Epidermal melanocyte (primary cell): ENCODE data around the gene RPS6KA2.
"Not testable (repeated sequence)": the region's sequence is repeated elsewhere in the genome, so short reads cannot be mapped to it uniquely, and the experiment has no call there.

Experiments used
- DNase-seq: peaks from one replicate; pipeline ENCODE4 v3.0.0; 2011; ENCODE audit warnings: low spot score; ENCODE audit not compliant: insufficient read length

Gene RPS6KA2

DNA sequence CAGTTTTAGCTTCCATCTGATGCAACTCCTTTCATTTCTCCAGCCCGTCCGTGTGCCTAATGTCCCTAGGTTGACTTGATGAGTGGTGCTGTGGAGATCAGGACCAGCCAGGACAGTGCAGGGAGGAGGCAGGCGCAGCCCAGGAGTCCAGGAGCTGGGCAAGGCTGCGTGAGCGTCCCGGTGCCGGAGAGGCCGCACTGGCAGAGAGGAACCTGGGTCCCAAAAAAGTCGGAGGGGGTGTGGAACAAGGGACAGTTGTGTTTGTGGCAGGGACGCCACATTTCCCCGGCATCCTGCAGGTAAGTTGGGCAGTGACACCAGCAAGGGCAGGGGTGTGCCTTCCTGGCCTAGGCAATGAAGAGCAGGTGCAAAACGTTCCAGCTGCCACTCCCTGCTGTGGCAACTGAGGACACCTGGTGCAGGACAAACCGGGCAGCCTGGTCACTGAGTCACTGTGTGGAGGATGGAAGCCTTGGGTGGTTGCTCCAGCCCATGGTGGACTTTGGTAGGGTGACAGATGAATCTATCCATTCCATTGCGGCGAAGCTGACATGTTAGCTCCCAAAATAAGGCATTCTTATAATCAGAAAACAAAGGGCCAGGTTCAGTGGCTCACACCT lies 93.7 kb downstream of the RPS6KA2 start:
- no peak for DNase-seq

DNA sequence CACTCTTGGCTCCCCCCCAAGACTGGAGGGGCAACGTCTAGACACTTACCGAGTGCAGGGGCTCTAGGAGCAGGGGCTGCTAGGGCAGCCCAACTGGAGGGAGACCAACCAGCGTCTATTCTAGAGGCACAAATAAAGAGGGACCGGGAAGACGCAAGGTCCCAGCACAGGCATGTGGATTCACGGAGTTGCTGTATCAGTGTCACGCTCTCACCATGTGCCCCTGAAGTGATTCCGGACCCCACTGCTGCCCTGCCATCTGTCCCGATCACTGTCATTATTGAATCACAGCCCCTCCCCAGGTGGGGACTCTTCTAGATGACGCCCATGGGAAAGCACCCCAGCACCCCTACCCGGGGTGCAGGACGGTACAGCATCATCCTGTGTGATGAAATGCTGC lies 94.7 kb downstream of the RPS6KA2 start:
- no peak for DNase-seq

DNA sequence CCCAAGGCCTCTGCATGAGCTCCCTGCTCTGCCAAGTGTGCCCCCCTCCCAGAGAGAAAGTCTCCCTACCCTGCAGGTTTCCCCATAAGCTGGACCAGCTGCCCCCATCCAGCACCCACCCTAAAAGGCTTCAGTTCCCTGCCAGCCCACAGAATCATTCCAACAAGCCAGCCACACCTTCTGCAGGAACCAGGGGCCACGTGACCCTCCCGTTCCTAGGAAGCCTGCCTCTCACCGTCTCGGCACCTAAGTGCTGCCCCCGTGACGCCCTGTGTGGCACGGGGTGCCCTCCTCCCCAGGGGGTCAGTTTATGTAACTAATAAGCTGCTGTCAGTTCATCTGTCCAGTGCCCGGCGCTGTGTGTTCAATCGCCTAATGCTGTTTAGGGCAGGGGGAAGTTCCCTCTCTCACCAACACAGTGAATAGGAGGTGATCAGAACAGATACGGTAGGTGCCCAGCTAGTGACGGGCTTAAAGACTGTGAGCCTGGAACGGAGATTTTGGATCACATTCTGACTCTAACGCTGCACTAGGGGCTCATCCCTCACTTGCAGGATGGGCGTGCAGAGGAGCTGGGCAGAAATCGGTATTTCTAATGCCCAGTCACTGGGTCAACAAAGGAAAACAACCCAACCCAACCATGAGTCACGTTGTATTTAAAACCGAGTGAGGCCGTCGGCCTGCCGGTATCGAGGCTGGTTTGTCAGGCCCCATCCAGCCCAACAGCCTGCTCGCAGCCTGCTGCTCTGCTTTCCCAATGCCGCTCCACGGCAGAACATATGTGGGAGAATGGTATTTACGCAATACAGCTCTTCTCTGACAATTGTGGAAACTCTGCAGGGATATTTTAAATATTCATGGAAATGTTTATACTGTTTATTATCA lies 96.6 kb downstream of the RPS6KA2 start:
- no peak for DNase-seq

DNA sequence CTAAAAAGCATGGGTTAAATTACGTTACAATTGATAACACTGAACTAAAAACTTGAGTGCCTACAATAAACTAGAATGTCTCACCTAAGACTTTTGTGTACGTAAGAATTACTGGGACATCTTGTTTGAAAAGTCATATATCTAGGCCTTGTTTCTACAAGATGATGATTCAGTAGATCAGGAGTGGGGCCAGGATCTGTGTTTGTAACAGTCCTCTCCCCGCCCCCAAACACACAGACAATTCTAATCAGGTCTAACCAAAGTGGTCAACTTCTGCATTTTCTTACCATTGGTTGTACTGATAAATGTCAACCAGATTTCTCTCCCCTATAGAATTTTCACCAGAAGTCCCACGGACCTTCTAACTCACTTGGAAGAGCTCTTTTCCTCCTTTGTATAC lies 97.5 kb downstream of the RPS6KA2 start:
- no peak for DNase-seq

DNA sequence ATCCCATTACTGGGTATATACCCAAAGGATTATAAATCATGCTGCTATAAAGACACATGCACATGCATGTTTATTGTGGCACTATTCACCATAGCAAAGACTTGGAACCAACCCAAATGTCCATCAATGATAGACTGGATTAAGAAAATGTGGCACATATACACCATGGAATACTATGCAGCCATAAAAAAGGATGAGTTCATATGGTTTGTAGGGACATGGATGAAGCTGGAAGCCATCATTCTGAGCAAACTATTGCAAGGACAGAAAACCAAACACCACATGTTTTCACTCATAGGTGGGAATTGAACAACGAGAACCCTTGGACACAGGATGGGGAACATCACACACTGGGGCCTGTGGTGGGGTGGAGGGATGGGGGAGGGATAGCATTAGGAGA lies 98.0 kb downstream of the RPS6KA2 start:
- DNase-seq, result not testable (repeated sequence)

DNA sequence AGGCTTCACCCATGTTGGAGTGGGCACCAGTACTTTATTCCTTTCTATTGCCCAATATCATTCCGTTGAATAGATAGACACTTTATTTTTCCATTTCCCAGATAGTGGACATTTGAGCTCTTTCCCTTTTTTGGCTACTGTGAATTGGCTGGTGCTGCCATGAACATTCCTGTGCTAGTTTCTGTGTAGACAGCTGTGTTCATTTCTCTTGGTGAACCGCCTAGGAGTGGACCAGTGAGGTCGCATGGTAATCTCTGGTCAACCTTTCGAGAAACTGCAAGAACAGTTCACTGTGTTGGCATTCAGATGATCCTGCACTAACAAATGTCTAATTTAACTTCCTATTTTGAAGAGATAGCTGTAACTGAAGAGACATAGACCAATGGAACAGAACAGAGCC lies 99.2 kb downstream of the RPS6KA2 start:
- DNase-seq, result no peak

DNA sequence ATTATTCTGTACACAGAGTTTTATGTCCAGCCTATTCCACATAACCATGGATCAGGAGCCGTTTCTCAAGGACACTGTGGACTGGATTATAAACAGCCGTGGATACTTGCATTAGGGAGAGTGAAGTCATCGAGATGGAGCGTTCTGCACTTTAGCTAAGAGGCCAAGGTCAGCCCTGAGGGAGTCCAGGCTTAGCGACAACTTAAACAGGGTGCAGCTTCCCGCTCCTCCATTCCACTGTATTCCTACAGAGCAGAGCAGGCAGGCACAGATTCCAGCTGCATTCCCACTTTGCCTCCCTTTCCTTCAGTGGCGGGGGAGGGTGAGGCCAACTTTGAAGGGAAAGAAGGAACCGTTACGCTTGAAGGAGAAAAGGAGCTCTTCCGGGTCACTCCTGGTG lies 100.1 kb downstream of the RPS6KA2 start:
- DNase-seq, result no peak

DNA sequence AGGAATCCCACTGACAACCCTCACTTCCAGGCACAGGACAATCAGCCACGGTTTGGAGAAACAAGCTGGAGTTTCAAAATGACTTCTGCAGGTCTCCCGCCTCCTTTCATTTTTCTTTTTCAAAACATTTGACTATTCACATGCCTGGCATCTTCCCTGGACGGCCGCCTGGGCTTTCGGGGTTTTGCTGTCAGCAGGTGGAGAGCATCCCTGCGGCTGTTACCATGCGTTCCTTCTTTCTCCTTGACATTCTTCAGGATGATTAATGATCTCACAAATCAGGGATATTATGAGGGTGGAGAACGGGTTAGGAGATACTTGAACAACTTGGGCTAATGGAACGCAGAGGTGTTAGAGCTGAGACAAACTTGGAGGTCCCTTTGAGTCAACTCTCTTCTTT lies 101.5 kb downstream of the RPS6KA2 start:
- DNase-seq, result no peak

DNA sequence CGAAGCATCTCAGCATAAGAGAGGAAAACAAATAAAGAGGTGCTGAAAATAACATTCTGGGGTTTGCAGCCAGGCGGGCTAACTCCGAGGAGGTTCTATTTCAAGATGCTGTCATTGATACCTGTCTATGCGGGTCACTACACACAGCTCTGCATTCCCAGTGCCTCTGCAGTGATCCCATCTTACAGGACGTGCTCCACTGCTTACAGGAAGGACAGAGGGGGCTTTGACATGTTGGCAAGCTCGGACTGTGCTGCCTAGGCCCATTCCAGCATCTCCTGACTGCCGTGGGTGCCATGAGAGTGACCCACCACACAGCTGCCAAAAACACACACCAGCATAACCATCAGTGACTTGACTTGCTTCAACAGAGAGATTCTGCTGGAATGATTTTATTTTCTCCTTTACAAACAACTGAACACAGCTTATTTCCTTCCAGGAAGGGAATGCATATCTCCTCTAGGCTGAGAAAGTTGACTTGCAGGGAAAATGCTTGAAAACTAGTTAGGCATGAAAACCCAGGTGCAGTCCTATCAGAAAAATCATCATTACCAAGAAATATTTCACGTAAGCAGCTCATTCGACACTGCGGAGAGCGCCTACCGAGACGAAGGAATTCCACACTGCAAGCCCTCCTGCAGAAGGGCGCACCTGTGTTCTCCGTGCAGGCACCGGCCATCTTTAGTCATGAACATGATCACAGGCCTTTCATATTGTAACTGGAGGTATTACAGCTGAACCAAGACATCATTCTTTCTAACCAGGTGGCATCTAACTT lies 103.1 kb downstream of the RPS6KA2 start:
- no peak for DNase-seq

DNA sequence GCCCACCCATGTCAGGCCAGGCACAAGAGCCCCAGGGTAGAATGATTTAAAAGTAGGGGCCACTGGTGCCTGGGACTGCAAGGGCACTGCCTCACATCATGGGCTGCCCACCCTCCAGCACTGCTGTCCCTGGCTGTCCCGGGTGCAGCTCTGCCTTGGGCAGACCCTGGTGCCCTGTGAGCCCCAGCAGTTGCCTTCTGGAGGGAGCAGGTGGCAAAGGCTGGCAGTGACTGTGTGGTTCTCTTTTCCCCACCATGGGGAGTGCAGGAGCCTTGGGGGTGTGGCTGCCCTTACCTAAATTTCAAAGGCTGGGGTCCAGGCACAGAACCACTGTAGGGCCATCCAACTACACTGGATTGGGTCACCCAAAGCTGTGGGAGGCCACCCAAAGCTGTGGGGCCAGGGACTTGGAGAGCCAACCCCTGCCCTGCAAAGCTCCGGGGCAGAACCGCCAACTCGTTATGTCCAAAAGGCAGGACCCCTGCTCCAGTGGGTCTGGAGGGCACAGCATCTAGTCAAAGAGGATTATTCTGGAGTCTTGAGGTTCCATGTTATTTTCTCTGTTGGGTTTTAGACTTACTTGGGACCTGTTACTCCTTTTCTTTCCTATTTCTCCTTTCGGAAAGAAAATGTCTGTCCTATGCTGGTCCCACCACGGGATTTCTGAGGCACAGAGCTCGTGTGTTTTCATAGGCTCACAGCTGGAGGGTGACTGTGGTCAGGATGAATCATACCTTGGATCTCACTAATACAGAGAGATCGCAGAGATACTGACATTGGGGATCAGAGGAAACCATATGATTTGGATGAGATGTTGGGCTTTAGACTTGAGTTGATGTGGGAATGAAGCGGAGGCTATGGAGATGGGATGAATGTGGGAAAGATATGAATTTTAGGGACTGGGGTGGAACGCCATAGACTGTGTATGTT lies 105.9 kb downstream of the RPS6KA2 start:
- DNase-seq, result no peak

DNA sequence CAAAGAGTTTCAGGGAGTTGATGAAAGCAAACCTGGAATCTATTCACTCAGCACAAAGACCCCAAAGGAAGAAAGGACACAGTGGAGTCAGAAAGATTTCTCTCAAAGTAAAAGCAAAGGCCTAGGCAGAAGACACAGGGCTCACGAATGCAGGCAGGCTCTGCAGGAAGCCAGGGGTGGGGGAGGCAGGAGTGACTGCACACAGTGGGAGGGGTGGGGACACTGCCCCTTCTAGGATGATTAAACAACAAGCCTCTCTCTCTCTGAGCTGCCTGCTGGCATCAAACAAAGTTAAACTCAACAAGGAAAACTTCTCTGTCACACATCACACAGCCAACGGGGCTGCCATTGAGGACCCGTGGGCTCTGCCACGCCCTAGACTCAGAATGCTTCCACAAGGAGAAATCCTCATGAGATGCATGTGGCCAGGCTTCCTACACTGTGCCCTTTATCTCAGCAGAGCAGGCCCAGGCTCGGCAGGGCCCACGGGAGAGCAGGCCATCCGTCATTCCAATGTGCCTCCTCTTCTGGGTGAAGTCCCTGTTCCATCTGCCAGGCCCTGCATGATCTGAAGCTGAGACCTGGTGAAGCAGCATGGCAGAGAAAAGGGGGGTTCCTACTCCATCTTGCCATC lies 110.7 kb downstream of the RPS6KA2 start:
- no peak for DNase-seq

DNA sequence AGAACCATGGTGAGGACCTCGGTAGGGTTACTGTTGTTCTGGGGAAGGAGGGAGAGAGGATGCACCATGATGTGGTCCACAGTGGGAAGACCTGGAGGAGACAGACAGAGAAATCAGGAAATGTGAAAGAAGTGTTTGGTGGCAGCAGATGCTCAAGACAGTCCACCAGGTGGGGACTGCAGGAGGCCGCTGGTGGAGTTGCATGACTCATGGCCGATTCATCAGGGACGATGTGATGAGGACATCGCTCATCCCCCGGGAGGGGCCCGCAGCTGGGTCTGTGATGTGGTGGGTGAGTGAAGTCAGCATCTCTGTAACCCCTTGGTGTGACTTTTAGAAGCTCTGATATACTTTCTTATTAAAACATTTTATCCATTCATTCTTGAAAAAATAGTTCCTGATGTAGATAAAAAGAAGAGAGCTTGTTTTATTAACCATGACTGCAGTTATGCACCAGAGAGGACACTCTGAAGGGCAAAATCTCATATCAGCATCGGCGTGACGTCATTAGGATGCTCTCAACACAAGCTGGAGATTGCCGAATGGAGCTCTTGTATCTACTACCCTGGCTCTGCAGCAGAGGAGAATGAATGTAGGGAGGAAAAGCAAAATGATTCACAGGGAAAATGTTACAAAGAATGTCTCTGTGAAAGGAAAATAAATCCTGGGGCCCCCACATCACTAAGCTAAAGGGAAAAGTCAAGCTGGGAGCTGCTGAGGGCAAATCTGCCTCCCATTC lies 111.8 kb downstream of the RPS6KA2 start:
- peak; percentile 41 for DNase-seq

DNA sequence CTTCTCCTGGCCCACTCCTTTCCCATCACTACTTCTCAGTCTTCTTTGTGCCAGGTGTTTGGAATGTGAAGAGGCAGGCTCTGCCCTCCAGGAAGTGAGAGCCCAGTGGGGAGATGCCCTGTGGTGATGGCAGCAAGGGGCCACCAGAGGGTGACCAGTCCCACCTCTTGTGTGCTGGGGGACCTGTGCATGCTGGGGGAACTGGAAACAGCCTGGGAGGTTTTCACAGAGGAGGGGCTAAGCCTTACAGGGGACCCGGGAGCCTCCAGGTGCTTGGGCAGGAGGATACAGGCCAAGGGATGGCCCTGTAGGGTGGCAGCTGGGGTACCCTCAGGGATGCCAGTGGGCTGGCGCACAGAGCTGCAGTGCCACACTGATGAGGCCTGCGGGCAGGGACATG lies 112.9 kb downstream of the RPS6KA2 start:
- DNase-seq, result no peak

DNA sequence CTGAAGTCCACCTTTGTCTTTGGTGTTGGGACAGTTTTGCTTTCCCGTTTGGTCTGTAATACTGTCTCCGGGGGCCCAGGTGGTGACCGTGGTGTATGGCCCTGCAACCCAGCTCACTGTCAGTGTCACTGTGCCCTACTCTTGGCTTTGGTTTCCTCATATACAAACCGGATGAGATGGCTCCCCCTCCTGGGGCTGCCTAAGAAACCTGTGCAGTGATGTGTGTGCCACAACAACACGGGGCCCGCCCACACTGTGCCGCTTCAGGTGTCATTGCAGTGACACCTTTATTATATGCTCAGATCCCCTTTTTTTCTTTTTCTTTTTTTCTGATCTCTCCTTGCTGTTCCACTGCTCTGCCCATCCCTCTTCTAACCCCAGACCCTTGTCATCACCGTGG lies 114.5 kb downstream of the RPS6KA2 start:
- DNase-seq, result no peak

DNA sequence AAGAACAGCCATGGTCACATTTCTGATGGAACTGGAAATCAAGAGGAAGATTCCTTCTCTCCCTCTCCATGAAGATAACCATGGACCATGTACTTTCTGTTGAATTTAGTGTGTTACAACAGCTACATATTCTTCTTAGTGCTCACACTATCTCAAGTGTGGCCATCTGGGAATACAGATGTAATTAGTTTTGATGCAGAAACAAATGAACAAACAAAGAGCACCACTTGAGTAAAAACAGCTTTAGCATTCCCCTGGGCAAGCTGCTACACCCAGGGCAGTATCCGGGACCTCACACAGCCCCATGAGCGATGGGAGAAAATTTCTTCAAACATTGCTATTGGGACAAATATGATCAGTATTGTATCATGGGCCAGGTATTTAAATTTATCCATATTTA lies 115.7 kb downstream of the RPS6KA2 start:
- DNase-seq, result no peak

DNA sequence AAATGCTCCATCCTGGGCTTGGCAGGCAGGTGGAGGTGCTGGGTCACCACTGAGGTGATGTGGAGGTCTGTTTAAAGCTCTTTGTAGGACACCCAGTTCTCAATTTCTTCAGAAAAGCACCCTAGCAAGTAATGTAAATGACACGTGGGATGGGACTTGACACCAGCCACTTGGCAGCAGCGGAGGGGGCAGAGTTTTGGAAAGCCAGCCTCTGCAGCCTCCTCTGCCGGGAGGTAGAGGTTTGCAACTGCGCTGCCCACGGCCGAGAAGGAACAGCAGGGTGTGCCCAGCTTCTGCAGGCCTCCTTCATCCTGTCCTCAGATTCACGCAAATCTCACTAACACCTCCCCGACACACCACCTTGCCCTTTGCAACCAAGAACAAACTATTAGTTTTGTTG lies 117.9 kb downstream of the RPS6KA2 start:
- DNase-seq, result no peak

DNA sequence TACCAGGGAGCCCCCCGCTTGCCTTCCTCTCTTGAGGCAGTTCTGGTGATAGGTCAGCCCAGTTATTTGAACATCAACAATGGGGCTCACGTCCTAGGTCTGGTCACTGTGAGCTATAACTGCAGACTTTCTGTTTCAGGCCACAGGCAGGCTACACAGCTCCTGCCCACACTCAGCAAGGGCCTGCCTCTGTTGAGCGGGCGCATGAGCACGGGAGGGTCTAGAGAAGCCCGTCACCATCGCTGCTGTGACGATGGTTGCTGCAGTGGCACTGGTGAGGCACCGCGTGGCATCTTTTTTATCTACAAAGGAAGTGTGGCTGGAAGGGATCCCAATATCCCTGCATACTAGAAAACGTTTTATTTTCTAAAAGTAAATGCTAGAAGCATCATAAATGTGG lies 118.3 kb downstream of the RPS6KA2 start:
- no peak for DNase-seq

DNA sequence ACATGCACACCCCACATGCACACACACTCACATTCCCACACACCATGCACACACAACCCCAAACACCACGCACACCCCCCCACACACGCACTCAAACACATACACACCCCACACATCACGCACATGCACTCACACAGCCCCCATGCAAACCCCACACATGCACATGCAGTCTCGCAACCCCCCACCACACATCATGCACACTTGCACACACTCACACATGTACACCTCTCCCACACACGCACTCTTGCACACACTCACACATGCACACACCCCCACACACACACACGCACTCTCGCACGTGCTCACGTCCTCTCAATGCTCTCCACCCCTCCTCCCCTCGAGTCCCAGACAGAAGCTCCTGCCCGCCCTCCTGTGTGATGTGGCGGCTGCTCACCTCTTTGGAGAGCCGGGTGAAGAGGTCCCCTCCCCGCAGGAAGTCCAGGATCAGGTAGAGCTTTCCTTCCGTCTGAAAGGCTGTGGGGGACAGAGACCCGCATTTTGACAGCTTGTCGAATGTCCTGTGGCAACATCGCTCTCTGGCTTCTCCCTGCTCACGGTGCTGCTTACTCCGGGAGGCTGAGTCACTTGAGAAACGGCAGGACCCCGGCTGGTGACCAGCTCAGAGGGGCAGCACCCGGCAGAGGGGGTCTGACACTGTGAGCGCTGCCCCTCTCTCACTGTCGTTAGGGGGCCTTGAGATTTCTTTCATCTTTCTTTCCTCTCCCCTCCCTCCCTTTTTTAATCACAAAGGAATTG lies 119.1 kb downstream of the RPS6KA2 start:
- no peak for DNase-seq

DNA sequence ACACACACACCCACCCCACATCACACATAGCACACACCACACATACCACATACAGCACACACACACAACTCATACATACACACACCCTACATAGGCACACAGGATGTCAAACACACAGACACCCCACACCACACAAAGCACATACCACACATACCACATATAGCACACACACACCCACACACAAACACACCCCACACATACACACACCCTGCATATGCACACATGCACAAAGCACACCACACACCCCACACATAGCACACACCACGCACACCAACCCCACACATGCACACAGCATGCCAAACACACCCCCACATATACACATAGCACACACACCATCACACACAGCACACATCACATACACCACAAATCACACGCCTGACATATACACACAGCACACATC lies 119.7 kb downstream of the RPS6KA2 start:
- DNase-seq, result no peak
